Measurements from ENCODE around the gene INSIG2. TPM values are rescaled to one million over a fixed set of nuclear protein-coding genes. Genes with fewer than 3 reads are reported as not detected.

INSIG2 gene
- total RNA-seq, 1 experiment from 2014 or later: 10.7 TPM

DNA sequence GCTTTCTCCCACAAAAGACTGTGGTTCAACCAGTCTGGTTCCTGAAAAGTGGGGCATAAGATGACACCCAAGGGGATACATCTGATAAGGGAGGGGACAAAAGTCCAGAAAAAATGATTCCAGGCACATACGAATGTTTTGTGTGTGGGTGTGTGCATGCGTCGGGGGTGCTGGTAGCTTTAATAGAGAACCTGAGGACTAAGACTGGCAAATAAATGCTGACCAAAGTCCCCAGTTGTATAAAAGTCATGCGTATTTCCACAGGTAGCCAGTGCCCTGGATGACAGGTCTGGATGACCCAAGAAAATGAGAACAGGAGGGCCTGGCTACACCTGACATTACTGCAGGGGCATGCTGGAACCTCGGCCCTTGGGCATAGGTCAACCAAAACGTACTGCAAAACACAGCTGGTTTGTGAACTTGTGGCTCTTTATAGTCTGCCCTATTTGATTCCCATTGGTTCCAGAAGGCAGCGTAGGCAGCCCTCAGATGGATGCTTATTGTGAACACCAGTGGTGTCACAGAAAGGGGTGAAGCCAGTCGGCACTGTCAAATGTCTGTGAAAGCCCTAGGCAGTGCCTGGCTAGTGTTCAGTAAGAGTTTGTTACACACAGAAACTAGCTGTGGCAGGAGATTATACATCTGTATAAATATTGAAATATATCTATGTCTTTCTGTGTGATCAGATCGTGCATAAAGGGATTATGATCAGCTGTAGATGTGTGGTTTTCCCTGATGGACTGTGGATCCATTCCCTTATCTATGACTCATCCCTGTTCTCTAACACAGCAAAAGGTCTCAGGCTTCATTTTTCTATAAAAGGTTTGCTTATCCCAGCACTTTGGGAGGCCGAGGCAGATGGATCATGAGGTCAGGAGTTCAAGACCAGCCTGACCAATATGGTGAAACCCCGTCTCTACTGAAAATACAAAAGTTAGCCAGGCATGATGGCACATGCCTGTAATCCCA is 58.3 kb downstream of the INSIG2 start (continued):
- TF ChIP-seq, protein P1, sequence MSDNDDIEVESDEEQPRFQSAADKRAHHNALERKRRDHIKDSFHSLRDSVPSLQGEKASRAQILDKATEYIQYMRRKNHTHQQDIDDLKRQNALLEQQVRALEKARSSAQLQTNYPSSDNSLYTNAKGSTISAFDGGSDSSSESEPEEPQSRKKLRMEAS (CRISPR knock-in tag; IDR thresholded peaks at IDR 0.05): no peak
- TF ChIP-seq CBFB (CRISPR knock-in tag; IDR thresholded peaks at IDR 0.05; ENCODE audit: low read depth): no peak
- no peak for TF ChIP-seq ZNF317 (CRISPR knock-in tag; IDR thresholded peaks at IDR 0.05; ENCODE audit: borderline replicate concordance, low read depth)

DNA sequence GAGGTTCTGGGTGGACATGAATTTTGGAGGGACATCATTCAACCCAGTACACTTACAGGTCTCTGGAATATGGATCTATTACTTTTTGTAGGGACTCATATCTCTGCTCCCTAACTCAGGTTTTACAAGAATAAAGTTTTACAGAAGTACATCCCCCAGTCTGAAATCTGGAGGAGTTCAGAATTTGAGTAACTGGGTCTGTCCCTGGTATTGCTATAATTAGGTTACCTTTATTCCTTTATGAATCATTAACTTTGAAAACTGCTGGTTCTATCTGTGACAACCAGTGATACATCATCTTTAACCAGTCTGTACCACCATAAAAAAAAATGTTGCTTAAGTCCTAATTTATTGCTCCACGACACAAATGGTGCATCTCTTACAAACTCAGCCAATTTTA is 59.9 kb downstream of the INSIG2 start:
- TF ChIP-seq, protein P2, sequence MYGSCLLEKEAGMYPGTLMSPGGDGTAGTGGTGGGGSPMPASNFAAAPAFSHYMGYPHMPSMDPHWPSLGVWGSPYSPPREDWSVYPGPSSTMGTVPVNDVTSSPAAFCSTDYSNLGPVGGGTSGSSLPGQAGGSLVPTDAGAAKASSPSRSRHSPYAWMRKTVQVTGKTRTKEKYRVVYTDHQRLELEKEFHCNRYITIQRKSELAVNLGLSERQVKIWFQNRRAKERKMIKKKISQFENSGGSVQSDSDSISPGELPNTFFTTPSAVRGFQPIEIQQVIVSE (CRISPR knock-in tag; IDR thresholded peaks at IDR 0.05; ENCODE audit: borderline replicate concordance): no peak
- TF ChIP-seq, protein P3, sequence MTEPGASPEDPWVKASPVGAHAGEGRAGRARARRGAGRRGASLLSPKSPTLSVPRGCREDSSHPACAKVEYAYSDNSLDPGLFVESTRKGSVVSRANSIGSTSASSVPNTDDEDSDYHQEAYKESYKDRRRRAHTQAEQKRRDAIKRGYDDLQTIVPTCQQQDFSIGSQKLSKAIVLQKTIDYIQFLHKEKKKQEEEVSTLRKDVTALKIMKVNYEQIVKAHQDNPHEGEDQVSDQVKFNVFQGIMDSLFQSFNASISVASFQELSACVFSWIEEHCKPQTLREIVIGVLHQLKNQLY (CRISPR knock-in tag; IDR thresholded peaks at IDR 0.05): no peak
- TF ChIP-seq ESRRA (CRISPR knock-in tag; IDR thresholded peaks at IDR 0.05; ENCODE audit: borderline replicate concordance): no peak
- TF ChIP-seq IRF2 (CRISPR knock-in tag; IDR thresholded peaks at IDR 0.05; ENCODE audit: borderline replicate concordance, low read depth): no peak
- Mint-ChIP-seq H3K27me3 (ENCODE audit: low read depth) (no peaks in the 10 kb centered on the region; the same call in none of the 2 replicates), H3K4me1 (no peaks in the 10 kb centered on the region), H3K36me3 (peaks cover 6% of the 10 kb centered on the region), H3K27ac (no peak overlapping the region), H3K9me3 (peaks cover 9% of the 10 kb centered on the region; the same call in 1 of the 2 replicates), H3K4me3 (no peak overlapping the region)
- ATAC-seq (no peak), DNase-seq (ENCODE audit: low spot score) (no peak)
- POLR2A ChIA-PET: no interaction called here
- CTCF ChIA-PET: no interaction called here

DNA sequence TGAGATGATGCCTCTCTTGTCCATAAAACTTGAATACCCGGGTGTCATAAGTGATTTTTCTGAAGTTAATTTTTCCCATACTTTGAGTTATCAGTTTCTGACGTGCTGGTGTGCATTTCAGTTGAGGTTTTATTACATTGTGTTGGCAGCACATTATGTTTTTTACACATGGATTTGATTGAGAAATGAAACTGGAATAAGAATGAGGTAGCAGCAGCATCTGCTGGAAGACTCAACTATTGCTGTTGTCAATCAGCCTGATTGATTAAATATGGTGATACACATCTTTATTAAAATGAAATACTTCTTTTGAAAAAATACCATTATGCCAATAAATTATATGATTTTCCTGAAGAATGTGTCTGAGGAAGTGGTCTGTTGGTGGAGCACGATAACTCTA is 60.5 kb downstream of the INSIG2 start:
- H3K4me1 Mint-ChIP-seq: no peaks in the 10 kb centered on the region
- no peak overlapping the region for H3K4me3 Mint-ChIP-seq
- CTCF ChIA-PET: no interaction called here
- H3K9me3 Mint-ChIP-seq: peaks cover 4% of the 10 kb centered on the region; the same call in 1 of the 2 replicates
- TF ChIP-seq ZNF121 (CRISPR knock-in tag; IDR thresholded peaks at IDR 0.05): no peak
- TF ChIP-seq ZNF396 (CRISPR knock-in tag; IDR thresholded peaks at IDR 0.05; ENCODE audit: borderline replicate concordance): no peak
- TF ChIP-seq RELA (CRISPR knock-in tag; IDR thresholded peaks at IDR 0.05; ENCODE audit: borderline replicate concordance): no peak
- TF ChIP-seq OVOL2 (CRISPR knock-in tag; IDR thresholded peaks at IDR 0.05; ENCODE audit: borderline replicate concordance): no peak
- TF ChIP-seq ETV6 (CRISPR knock-in tag; IDR thresholded peaks at IDR 0.05): no peak
- TF ChIP-seq, protein P4, sequence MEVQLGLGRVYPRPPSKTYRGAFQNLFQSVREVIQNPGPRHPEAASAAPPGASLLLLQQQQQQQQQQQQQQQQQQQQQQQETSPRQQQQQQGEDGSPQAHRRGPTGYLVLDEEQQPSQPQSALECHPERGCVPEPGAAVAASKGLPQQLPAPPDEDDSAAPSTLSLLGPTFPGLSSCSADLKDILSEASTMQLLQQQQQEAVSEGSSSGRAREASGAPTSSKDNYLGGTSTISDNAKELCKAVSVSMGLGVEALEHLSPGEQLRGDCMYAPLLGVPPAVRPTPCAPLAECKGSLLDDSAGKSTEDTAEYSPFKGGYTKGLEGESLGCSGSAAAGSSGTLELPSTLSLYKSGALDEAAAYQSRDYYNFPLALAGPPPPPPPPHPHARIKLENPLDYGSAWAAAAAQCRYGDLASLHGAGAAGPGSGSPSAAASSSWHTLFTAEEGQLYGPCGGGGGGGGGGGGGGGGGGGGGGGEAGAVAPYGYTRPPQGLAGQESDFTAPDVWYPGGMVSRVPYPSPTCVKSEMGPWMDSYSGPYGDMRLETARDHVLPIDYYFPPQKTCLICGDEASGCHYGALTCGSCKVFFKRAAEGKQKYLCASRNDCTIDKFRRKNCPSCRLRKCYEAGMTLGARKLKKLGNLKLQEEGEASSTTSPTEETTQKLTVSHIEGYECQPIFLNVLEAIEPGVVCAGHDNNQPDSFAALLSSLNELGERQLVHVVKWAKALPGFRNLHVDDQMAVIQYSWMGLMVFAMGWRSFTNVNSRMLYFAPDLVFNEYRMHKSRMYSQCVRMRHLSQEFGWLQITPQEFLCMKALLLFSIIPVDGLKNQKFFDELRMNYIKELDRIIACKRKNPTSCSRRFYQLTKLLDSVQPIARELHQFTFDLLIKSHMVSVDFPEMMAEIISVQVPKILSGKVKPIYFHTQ (CRISPR knock-in tag; IDR thresholded peaks at IDR 0.05): no peak
- TF ChIP-seq CREB1 (CRISPR knock-in tag; IDR thresholded peaks at IDR 0.05): no peak
- TF ChIP-seq NR2C2 (CRISPR knock-in tag; IDR thresholded peaks at IDR 0.05): no peak
- TF ChIP-seq CREM (CRISPR knock-in tag; IDR thresholded peaks at IDR 0.05): no peak
- no peak for TF ChIP-seq TP53 (CRISPR knock-in tag; IDR thresholded peaks at IDR 0.05)
- TF ChIP-seq, protein P5, sequence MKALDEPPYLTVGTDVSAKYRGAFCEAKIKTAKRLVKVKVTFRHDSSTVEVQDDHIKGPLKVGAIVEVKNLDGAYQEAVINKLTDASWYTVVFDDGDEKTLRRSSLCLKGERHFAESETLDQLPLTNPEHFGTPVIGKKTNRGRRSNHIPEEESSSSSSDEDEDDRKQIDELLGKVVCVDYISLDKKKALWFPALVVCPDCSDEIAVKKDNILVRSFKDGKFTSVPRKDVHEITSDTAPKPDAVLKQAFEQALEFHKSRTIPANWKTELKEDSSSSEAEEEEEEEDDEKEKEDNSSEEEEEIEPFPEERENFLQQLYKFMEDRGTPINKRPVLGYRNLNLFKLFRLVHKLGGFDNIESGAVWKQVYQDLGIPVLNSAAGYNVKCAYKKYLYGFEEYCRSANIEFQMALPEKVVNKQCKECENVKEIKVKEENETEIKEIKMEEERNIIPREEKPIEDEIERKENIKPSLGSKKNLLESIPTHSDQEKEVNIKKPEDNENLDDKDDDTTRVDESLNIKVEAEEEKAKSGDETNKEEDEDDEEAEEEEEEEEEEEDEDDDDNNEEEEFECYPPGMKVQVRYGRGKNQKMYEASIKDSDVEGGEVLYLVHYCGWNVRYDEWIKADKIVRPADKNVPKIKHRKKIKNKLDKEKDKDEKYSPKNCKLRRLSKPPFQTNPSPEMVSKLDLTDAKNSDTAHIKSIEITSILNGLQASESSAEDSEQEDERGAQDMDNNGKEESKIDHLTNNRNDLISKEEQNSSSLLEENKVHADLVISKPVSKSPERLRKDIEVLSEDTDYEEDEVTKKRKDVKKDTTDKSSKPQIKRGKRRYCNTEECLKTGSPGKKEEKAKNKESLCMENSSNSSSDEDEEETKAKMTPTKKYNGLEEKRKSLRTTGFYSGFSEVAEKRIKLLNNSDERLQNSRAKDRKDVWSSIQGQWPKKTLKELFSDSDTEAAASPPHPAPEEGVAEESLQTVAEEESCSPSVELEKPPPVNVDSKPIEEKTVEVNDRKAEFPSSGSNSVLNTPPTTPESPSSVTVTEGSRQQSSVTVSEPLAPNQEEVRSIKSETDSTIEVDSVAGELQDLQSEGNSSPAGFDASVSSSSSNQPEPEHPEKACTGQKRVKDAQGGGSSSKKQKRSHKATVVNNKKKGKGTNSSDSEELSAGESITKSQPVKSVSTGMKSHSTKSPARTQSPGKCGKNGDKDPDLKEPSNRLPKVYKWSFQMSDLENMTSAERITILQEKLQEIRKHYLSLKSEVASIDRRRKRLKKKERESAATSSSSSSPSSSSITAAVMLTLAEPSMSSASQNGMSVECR (CRISPR knock-in tag; IDR thresholded peaks at IDR 0.05; ENCODE audit: borderline replicate concordance): no peak
- no peak for TF ChIP-seq ZNF263 (CRISPR knock-in tag; IDR thresholded peaks at IDR 0.05; ENCODE audit: low read depth)
- no peak for TF ChIP-seq SP1 (CRISPR knock-in tag; conservative IDR thresholded peaks at IDR 0.05)
- no peak for TF ChIP-seq NR1H2 (CRISPR knock-in tag; IDR thresholded peaks at IDR 0.05)
- H3K27me3 Mint-ChIP-seq (ENCODE audit: low read depth): no peaks in the 10 kb centered on the region; the same call in none of the 2 replicates
- ATAC-seq (no peak), DNase-seq (ENCODE audit: low spot score) (no peak)
- H3K27ac Mint-ChIP-seq: no peak overlapping the region
- peaks cover 3% of the 10 kb centered on the region for H3K36me3 Mint-ChIP-seq
- POLR2A ChIA-PET: interaction anchor here (0.8 kb wide), 1 partner anchor 133 kb away, joined by 3 read pairs; no protein-coding TSS in a partner anchor

Measured in WTC11 (cell line).